MM.1S (cell line): ENCODE measurements around the gene COL5A1.

Source experiments
- CTCF ChIP-seq: fragments of 300-600 bp; sonication (generic); IDR thresholded peaks from 2 replicates; pipeline ENCODE4 v1.5.1; 2016; ENCODE audit warnings: antibody characterized with exemption, low read length, mixed read lengths
- EZH2 ChIP-seq: fragments of 300-600 bp; sonication (generic); optimal IDR thresholded peaks from 2 replicates; pipeline ENCODE3; 2017; ENCODE audit warnings: low read depth, mild to moderate bottlenecking, antibody characterized with exemption, low read length, mixed read lengths
- EZH2phosphoT487 ChIP-seq: fragments of 300-600 bp; sonication (generic); IDR thresholded peaks from 2 replicates; pipeline ENCODE4 v1.6.1; 2018; ENCODE audit warnings: antibody characterized with exemption, low read length

DNA sequence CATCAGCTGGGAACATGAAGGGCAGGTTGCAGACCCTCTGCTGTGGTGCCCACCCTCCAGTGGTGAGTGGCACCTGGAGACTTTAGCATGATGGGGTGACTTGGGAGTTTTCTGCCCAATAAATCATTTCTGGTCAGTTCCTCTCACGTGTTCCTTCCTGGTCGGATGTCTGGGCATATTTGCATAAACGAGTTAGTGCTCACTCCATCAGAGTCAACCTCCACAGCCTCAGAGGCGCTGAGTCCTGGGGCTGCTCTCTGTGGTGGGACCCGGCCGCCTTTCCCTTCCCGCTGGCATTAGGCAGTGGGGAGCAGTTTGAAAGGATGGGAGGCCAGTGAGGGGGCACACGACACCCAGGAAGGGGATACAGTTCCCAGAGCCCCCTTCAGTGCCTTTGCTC lies 125.0 kb downstream of the COL5A1 start:
- TF ChIP-seq CTCF (no peak), EZH2phosphoT487 (no peak), EZH2 (no peak)
